GM12892 (cell line): ENCODE measurements around the gene PRKN.

Experiments used
- POLR2A ChIP-seq: IDR thresholded peaks from 2 replicates; pipeline ENCODE4 v1.6.1; 2011; ENCODE audit warnings: low read depth, low read length, control low read depth
- POLR2AphosphoS5 ChIP-seq: IDR thresholded peaks from 2 replicates; pipeline ENCODE4 v1.6.1; 2011; ENCODE audit warnings: low read depth, low read length, control low read depth

GRCh38 chr6:162416307-162416706 lies 311.3 kb downstream of the PRKN start:
- TF ChIP-seq POLR2A (no peak), POLR2AphosphoS5 (no peak)
